22Rv1 (cell line): Measurements from ENCODE around the gene PDAP1.

Experiments
- CTCF ChIP-seq: fragments of 450-650 bp; IDR thresholded peaks from 2 replicates; pipeline ENCODE4 v1.5.1; 2017; ENCODE audit warnings: mild to moderate bottlenecking
- ZFX ChIP-seq: fragments of 450-650 bp; IDR thresholded peaks from 2 replicates; pipeline ENCODE4 v1.6.1; 2017; ENCODE audit warnings: antibody characterized with exemption, borderline replicate concordance

- TF ChIP-seq CTCF (no peak), ZFX (no peak)
These were observed 16.4 kb downstream of the PDAP1 start for GRCh38 chr7:99392046-99392445.
